AG10803 (cell line): ENCODE measurements around the gene ING3.
A peak's percentile ranks its signal among the peaks of the same experiment; 100 is the strongest.

Source experiments
- DNase-seq: peaks from one replicate; pipeline ENCODE4 v3.0.0; 2010; ENCODE audit warnings: low read depth
- H3K4me3 ChIP-seq: 2 replicates; pipeline ENCODE4 v1.5.1; 2011; ENCODE audit warnings: mild to moderate bottlenecking, low read length, control low read depth
- TF ChIP-seq, protein P1 (sequence below): conservative IDR thresholded peaks from 2 replicates; pipeline ENCODE4 v1.5.1; 2011; ENCODE audit warnings: mild to moderate bottlenecking, low read length, control low read depth, inconsistent platforms

Gene ING3

DNA sequence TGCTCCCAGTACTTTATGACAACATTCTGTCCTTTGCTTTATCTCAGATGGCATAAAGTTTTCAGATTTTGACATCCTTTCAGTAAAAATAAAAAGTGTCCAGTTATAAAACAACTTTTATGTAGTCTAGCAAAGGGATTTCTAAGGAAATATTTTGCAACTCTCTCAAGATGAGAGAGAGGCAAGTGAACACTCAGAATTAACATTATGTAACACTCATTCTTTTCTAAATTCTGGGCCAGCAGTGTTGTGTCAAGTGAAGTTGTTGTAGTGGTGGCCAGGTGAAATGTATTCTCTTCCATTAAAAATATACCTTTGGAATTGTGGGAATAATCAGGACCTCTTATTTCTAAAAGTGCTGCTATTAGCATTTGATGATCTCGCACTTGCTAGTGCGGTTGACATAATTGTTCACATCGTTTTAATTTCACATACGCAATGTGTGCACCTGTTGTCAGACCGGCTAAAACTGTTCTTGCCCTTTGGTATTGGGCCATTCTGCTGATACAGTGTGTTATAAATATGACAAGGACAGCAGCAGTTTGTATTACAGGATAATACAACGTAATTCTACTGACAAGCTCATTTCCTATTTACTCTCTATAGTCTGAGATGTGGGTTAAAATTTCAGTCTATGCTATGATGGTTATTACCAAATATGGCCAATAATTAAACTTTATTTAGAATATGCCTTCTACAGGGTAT lies 61.7 kb downstream of the ING3 start:
- no peak for DNase-seq
- TF ChIP-seq, protein P1, sequence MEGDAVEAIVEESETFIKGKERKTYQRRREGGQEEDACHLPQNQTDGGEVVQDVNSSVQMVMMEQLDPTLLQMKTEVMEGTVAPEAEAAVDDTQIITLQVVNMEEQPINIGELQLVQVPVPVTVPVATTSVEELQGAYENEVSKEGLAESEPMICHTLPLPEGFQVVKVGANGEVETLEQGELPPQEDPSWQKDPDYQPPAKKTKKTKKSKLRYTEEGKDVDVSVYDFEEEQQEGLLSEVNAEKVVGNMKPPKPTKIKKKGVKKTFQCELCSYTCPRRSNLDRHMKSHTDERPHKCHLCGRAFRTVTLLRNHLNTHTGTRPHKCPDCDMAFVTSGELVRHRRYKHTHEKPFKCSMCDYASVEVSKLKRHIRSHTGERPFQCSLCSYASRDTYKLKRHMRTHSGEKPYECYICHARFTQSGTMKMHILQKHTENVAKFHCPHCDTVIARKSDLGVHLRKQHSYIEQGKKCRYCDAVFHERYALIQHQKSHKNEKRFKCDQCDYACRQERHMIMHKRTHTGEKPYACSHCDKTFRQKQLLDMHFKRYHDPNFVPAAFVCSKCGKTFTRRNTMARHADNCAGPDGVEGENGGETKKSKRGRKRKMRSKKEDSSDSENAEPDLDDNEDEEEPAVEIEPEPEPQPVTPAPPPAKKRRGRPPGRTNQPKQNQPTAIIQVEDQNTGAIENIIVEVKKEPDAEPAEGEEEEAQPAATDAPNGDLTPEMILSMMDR = no peak
- no peak overlapping the region for H3K4me3 ChIP-seq

DNA sequence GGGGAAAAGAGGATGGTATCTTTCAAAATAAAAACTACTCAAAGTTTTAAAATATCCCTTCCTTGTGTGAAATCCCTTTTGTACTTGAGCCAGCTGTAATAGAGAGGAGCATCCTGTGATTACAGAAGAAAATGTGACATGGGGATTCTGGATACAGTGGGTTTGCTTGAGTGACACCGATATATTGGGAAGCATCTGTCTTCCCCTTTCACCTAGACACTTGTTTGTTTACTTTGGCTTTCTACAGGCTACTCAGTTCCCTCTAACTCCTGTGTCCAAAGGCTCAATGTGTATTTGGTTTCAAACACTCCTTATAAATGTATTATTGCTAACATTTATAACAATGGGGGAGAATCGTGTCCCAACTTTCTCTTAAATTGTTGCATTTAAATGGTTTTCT lies 62.3 kb downstream of the ING3 start:
- no peak for DNase-seq
- TF ChIP-seq, protein P1 = no peak
- H3K4me3 ChIP-seq = no peak overlapping the region

DNA sequence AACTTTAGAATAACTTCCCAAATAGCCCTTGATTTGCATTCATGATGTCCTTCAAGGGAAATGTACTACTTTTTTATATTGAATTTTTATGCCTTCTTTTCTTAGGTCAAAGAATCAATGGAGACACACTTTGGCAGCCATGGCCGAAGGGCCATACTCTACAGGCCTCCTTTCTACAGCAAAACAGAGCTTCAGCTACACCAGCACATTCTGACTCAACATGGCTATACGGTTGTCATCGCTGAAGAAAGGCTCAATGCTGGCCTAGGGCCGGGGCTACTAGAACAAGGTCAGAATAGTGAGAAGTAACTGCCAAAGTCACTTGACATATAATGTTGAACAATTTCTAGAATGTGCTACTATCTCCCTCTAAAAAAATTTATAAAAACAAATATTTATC lies 65.0 kb downstream of the ING3 start:
- H3K4me3 ChIP-seq = no peak overlapping the region
- TF ChIP-seq, protein P1 = no peak
- DNase-seq = no peak

DNA sequence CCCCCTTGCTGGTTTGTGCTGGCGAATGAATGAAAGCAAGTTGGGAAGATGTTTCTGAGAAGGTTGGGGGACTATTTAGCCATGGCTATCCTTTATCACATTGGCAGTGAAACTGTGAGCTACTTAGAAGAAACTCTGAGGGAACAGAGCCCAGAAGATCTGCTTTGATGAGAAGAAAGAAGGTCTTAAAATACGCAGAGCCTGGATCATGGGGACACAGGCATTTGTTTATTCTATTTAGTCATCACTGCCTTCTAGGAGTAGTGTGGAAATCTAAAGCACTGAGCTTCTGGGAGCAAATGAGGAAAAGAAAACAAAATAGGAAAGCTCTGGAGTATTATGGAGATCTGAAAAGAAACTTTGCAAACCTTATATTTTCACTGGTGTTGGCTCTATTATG lies 66.4 kb downstream of the ING3 start:
- DNase-seq = peak; percentile 52
- no peak overlapping the region for H3K4me3 ChIP-seq
- TF ChIP-seq, protein P1 = no peak

DNA sequence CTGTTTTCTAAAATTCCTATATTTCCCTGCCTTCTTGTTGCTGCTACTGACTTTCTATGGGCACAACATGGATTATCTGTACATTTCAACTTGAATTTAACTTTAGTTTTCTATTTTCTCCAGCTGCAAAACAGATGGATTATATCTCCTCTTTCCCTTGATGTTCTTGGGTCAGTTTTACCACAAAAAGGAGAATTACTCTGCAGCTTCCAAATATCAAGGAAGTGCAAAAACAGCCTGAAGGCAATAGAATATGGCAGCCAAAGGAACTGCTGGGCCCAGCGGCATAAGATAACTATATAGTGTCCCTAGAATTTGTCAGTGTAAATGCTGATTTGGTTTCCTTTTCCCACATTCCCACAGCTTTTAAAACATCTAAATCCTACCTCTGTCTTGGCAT lies 67.0 kb downstream of the ING3 start:
- TF ChIP-seq, protein P1 = no peak

DNA sequence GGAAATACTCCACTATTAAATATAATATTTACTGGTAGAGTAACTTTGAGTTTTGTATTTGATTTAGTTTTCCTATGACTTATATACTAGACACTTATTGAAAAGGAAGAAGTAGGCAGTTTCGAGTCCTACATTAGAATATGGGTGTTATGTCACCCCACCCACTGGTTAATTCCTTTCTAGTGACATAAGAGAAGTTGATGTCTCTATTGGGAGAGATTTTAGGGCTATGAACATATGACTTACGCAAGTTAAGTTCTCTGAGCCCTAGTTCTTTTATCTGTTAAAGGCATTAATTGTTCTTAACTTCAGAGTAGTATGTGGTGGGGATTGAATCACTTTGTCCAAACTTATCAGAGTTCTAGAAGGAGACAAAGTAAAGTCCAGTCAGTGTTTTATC lies 68.4 kb downstream of the ING3 start:
- TF ChIP-seq, protein P1 = no peak
- peak; percentile 73 for DNase-seq
- H3K4me3 ChIP-seq = no peak overlapping the region

More for the DNA sequence above, 67.0 kb downstream of the ING3 start:
- H3K4me3 ChIP-seq = no peak overlapping the region
- no peak for DNase-seq

DNA sequence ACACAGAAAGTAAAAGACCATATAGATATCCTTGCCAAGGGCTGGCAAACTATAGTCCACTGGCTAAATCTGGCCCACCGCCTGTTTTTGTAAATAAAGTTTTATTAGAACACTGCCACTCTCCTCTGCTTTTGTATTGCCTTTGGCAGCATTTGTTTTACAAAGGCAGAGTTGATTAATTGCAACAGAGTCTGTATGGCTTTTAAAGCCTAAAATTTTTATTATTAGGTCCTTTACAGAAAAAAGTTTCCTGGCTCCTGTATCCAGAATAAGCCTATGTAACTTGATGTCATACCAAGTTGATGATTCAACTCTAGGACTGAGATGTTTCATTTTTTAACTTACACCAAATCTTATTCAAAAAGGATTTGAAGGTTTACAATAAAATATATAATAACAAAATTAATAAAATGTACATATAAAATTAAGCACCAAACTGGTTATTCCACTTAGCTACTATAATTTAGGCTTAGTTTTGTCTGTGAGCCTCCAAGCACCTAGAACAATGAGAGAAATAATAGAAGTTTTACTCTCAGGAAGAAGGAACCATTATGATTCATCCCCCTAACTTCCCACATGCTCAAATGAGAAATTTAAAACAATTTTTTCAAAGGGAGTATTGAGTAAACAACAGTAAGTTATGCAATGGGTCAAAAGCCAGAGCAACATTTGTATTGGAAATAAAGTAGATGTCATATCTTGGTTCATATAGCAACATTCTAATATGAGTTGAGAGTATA lies 69.8 kb downstream of the ING3 start:
- no peak overlapping the region for H3K4me3 ChIP-seq
- DNase-seq = peak; percentile 73
- TF ChIP-seq, protein P1 = no peak
